GM13977 (cell line): ENCODE data around the gene WDR93.

ENCODE experiments used
- DNase-seq: peaks from one replicate; pipeline ENCODE4 v3.0.0; 2012; ENCODE audit warnings: low spot score
- CTCF ChIP-seq: IDR thresholded peaks from 2 replicates; pipeline ENCODE4 v1.5.1; 2012; ENCODE audit warnings: mild to moderate bottlenecking, control low read depth; ENCODE audit not compliant: insufficient read depth; ENCODE audit errors: extremely low read depth, missing control alignments
- in situ Hi-C: fragments of 300-500 bp; cut with MboI; formaldehyde crosslinking; loops from one replicate; pipeline ENCODE4 v1.12.0; 2022; ENCODE audit warnings: low sequenced_read_pairs, low pct_unique_long_range_greater_than_20kb, mixed read lengths, inconsistent platforms; ENCODE audit not compliant: unreplicated experiment

The WDR93 gene

GRCh38 chr15:89695198-89695597, 4.6 kb downstream of the WDR93 start:
- no peak for TF ChIP-seq CTCF
- in situ Hi-C loops: no loop called here
- no peak for DNase-seq

GRCh38 chr15:89704411-89704810, 13.8 kb downstream of the WDR93 start:
- in situ Hi-C loops: no loop called here
- no peak for DNase-seq
- no peak for TF ChIP-seq CTCF

- TF ChIP-seq CTCF: no peak
- no peak for DNase-seq
- in situ Hi-C loops: no loop called here
Observed at GRCh38 chr15:89707577-89707976, 17.0 kb downstream of the WDR93 start.

GRCh38 chr15:89714775-89715174, 24.2 kb downstream of the WDR93 start:
- no peak for TF ChIP-seq CTCF
- in situ Hi-C loops: no loop called here
- no peak for DNase-seq

- no peak for TF ChIP-seq CTCF
- DNase-seq: no peak
- in situ Hi-C loops: no loop called here
Observed at GRCh38 chr15:89723031-89723430, 32.4 kb downstream of the WDR93 start.

- in situ Hi-C loops: no loop called here
- no peak for TF ChIP-seq CTCF
- DNase-seq: no peak
Observed at GRCh38 chr15:89724621-89725020, 34.0 kb downstream of the WDR93 start.

- no peak for DNase-seq
- in situ Hi-C loops: no loop called here
- TF ChIP-seq CTCF: no peak
Observed at GRCh38 chr15:89725064-89725463, 34.5 kb downstream of the WDR93 start.
